ENCODE measurements around the gene FAM3D. TPM values are rescaled to one million over a fixed set of nuclear protein-coding genes. Genes with fewer than 3 reads are reported as not detected.

The FAM3D gene, protein sequence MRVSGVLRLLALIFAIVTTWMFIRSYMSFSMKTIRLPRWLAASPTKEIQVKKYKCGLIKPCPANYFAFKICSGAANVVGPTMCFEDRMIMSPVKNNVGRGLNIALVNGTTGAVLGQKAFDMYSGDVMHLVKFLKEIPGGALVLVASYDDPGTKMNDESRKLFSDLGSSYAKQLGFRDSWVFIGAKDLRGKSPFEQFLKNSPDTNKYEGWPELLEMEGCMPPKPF
- total RNA-seq = not detected in 2 replicates

DNA sequence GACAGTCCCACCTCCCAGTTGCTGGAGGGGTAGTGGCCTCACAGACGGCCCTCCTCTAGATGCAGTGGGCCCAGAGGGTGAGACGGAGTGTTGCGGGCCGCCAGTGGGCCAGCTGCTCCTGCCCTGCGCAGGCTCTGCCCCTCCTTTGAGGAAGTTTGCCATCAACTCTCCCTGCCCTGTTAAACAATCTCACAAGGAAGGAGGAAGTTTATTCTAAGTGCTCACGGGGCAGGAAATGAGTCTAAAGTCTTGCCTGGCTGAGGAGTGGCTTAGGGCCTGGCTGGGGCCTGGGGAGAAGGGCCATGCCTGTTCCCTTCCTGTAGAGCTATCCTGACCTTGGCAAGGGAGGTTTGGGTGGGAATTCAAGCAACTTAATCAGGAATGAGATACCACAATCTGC, at the start of gene FAM3D:
FAM3D (minus strand) TSS at position 92 of the 400 bp plus-strand sequence. CDS start 11,211 bp downstream, outside the sequence.

Other genes with a start within 250 kb of the FAM3D start
- 48.0 and 68.6 TPM in 2 replicates for gene PDHB, start 232.9 kb downstream of the FAM3D start, total RNA-seq
- 8.6 and 11.9 TPM in 2 replicates for gene KCTD6, start 174.7 kb downstream of the FAM3D start, total RNA-seq
- 18.3 and 22.9 TPM in 2 replicates for gene ACOX2, start 129.6 kb downstream of the FAM3D start, total RNA-seq
- 0.07 TPM in 1 of 2 replicates, not detected in the other for gene FAM107A, start 89.4 kb downstream of the FAM3D start, total RNA-seq